ENCODE results near the gene NHERF1.

The NHERF1 gene

DNA sequence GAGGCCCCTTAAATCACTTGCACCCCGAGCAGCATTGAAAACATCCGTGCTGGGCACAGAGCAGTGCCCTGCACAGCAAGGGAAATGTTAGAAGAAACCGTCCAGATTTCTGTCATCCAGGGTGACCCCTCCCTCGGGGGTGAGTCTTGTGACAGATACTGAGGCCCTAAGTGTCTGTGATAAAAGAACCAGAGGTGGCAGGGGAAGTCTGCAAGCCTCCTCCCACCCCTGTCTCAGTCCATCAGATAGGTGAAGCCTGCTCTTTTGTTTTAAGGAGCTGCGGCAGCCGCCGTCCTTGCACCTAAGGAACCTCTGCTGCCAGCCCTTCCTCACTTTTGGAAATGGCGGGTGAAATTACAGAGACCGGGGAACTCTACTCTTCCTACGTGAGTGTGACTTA, 28.6 kb downstream of the NHERF1 start:
- Histone ChIP-seq H3K27me3 (ENCODE audit: insufficient read depth, low read length) (no peaks in the 10 kb centered on the region), H3K79me2 (ENCODE audit: insufficient read depth, low read length) (peaks cover 9% of the 10 kb centered on the region; the same call in 1 of the 2 replicates), H4K20me1 (ENCODE audit: insufficient read depth, low read length) (no peaks in the 10 kb centered on the region), H2AFZ (ENCODE audit: low read length) (no peak overlapping the region), H3K9me2 (ENCODE audit: low read depth, low read length) (no peaks in the 10 kb centered on the region), H3K27ac (ENCODE audit: low read depth, low read length, poor library complexity, severe bottlenecking) (no peak overlapping the region), H3K9ac (ENCODE audit: low read length) (peak overlapping the region; percentile 82), H3K4me2 (ENCODE audit: low read length) (peak overlapping the region; percentile 92), H3K4me3 (ENCODE audit: low read depth, low read length, poor library complexity, severe bottlenecking) (peak overlapping the region; percentile 72), H3K36me3 (ENCODE audit: insufficient read depth, low read length) (peaks cover 22% of the 10 kb centered on the region), H3F3A (ENCODE audit: insufficient read depth, low read length) (no peaks in the 10 kb centered on the region), H3K9me3 (ENCODE audit: low read length) (no peaks in the 10 kb centered on the region), H3K4me1 (ENCODE audit: insufficient read depth, low read length, severe bottlenecking) (peaks cover 28% of the 10 kb centered on the region)
- no peak for TF ChIP-seq EZH2 (IDR thresholded peaks at IDR 0.05; ENCODE audit: borderline replicate concordance, low read length)
- TF ChIP-seq, protein P1, sequence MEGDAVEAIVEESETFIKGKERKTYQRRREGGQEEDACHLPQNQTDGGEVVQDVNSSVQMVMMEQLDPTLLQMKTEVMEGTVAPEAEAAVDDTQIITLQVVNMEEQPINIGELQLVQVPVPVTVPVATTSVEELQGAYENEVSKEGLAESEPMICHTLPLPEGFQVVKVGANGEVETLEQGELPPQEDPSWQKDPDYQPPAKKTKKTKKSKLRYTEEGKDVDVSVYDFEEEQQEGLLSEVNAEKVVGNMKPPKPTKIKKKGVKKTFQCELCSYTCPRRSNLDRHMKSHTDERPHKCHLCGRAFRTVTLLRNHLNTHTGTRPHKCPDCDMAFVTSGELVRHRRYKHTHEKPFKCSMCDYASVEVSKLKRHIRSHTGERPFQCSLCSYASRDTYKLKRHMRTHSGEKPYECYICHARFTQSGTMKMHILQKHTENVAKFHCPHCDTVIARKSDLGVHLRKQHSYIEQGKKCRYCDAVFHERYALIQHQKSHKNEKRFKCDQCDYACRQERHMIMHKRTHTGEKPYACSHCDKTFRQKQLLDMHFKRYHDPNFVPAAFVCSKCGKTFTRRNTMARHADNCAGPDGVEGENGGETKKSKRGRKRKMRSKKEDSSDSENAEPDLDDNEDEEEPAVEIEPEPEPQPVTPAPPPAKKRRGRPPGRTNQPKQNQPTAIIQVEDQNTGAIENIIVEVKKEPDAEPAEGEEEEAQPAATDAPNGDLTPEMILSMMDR (IDR thresholded peaks at IDR 0.05; ENCODE audit: low read length), result no peak

DNA sequence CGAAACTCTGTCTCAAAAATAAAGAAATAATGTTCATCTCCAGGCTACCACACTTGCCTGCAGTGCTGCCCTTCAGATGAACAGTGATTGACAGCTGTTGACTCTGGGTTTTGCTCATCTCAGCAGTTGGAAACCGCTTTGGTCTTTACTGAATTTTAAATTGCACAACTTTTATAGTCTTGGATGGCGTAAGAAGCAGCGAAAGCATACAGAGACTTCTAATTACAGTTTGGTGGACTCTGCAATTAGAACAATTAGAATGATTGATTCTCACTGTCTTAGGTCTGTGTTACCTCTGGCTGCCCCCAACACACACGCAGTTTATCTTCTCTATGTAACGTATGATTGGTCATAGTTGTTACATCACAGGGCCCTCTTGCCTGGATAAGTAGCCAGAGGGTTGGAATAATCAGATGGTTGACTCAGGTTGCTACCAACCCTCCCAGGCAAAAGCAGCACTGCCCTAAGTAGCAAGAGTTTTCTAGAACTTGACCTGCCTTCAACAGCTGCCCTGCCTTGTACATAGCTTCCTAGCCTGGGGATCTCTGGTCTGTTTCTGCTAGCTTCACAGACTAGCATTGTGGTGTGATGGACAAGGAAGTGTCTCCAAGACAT, 29.6 kb downstream of the NHERF1 start:
- Histone ChIP-seq H3K9ac (ENCODE audit: low read length) (no peak overlapping the region), H3F3A (ENCODE audit: insufficient read depth, low read length) (no peaks in the 10 kb centered on the region), H3K27me3 (ENCODE audit: insufficient read depth, low read length) (no peaks in the 10 kb centered on the region), H3K9me2 (ENCODE audit: low read depth, low read length) (no peaks in the 10 kb centered on the region), H2AFZ (ENCODE audit: low read length) (no peak overlapping the region), H4K20me1 (ENCODE audit: insufficient read depth, low read length) (no peaks in the 10 kb centered on the region), H3K4me2 (ENCODE audit: low read length) (no peak overlapping the region), H3K79me2 (ENCODE audit: insufficient read depth, low read length) (peaks cover 9% of the 10 kb centered on the region; the same call in 1 of the 2 replicates), H3K4me3 (ENCODE audit: low read depth, low read length, poor library complexity, severe bottlenecking) (no peak overlapping the region), H3K9me3 (ENCODE audit: low read length) (no peaks in the 10 kb centered on the region), H3K36me3 (ENCODE audit: insufficient read depth, low read length) (peaks cover 17% of the 10 kb centered on the region), H3K4me1 (ENCODE audit: insufficient read depth, low read length, severe bottlenecking) (peaks cover 28% of the 10 kb centered on the region), H3K27ac (ENCODE audit: low read depth, low read length, poor library complexity, severe bottlenecking) (no peak overlapping the region)
- TF ChIP-seq EZH2 (IDR thresholded peaks at IDR 0.05; ENCODE audit: borderline replicate concordance, low read length), result no peak
- TF ChIP-seq, protein P1 (IDR thresholded peaks at IDR 0.05; ENCODE audit: low read length), result no peak

- no peaks in the 10 kb centered on the region for H3K9me3 ChIP-seq (ENCODE audit: low read length)
- no peak overlapping the region for H3K27ac ChIP-seq (ENCODE audit: low read depth, low read length, poor library complexity, severe bottlenecking)
- H3K4me1 ChIP-seq (ENCODE audit: insufficient read depth, low read length, severe bottlenecking), result peaks cover 32% of the 10 kb centered on the region
- no peaks in the 10 kb centered on the region for H3F3A ChIP-seq (ENCODE audit: insufficient read depth, low read length)
- no peaks in the 10 kb centered on the region for H4K20me1 ChIP-seq (ENCODE audit: insufficient read depth, low read length)
- H3K9ac ChIP-seq (ENCODE audit: low read length), result no peak overlapping the region
- no peaks in the 10 kb centered on the region for H3K27me3 ChIP-seq (ENCODE audit: insufficient read depth, low read length)
- H3K4me3 ChIP-seq (ENCODE audit: low read depth, low read length, poor library complexity, severe bottlenecking), result no peak overlapping the region
- no peaks in the 10 kb centered on the region for H3K9me2 ChIP-seq (ENCODE audit: low read depth, low read length)
- no peak overlapping the region for H2AFZ ChIP-seq (ENCODE audit: low read length)
- no peak for TF ChIP-seq EZH2 (IDR thresholded peaks at IDR 0.05; ENCODE audit: borderline replicate concordance, low read length)
- TF ChIP-seq, protein P1 (IDR thresholded peaks at IDR 0.05; ENCODE audit: low read length), result no peak
- H3K36me3 ChIP-seq (ENCODE audit: insufficient read depth, low read length), result peaks cover 7% of the 10 kb centered on the region; the same call in 1 of the 2 replicates
- H3K4me2 ChIP-seq (ENCODE audit: low read length), result no peak overlapping the region
- peaks cover 9% of the 10 kb centered on the region; the same call in 1 of the 2 replicates for H3K79me2 ChIP-seq (ENCODE audit: insufficient read depth, low read length)
Observed at GRCh38 chr17:74778960-74779359, 30.5 kb downstream of the NHERF1 start.

Data from OCI-LY1 (cell line).